Caco-2 (cell line): ENCODE measurements around the gene CCT6B. TPM values are rescaled to one million over a fixed set of nuclear protein-coding genes. Genes with fewer than 3 reads are reported as not detected.

Experiments
- BruUV-seq: library from RNA; stranded (reverse); fragments of 400-500 nt; replicated peaks from 2 replicates; lab custom pipeline; 2021; lab: Mats Ljungman, UMichigan
- CTCF ChIA-PET: fragments of 300-600 bp; sonication (Branson Sonifier 250); formaldehyde crosslinking; loops from one replicate; lab custom pipeline; 2022; ENCODE audit warnings: antibody characterized with exemption; lab: Charles Lee
- POLR2A ChIA-PET: fragments of 300-600 bp; sonication (Branson Sonifier 250); formaldehyde crosslinking; loops from one replicate; lab custom pipeline; 2022; ENCODE audit warnings: antibody characterized with exemption; lab: Charles Lee
- DNase-seq, 2 experiments: peaks; one replicate each; pipeline versions ENCODE4 v3.0.0 to v3.0.0-alpha.2; 2020 to 2022
- H3K27me3 ChIP-seq: replicated peaks from 2 replicates; pipeline ENCODE4 v1.6.0; 2011; ENCODE audit warnings: low read length; ENCODE audit not compliant: control insufficient read depth, insufficient read depth
- H3K36me3 ChIP-seq: 2 replicates; pipeline ENCODE4 v1.5.1; 2011; ENCODE audit warnings: low read length; ENCODE audit not compliant: control insufficient read depth, insufficient read depth
- H3K4me1 ChIP-seq: fragments of 250-450 bp; sonication (Bioruptor Pico); 2 replicates; pipeline ENCODE4 v1.5.1; 2020; ENCODE audit warnings: mild to moderate bottlenecking
- H3K4me3 ChIP-seq: 2 replicates; pipeline ENCODE4 v1.5.1; 2011; ENCODE audit warnings: low read depth, mild to moderate bottlenecking, control low read depth, low read length
- H3K9me3 ChIP-seq: fragments of 250-450 bp; sonication (Bioruptor Pico); 2 replicates; pipeline ENCODE4 v1.5.1; 2020; ENCODE audit warnings: mild to moderate bottlenecking, moderate library complexity
- H3K27ac Mint-ChIP-seq: one replicate; pipeline ENCODE4 v1.8.0; 2022; ENCODE audit warnings: mixed read lengths; ENCODE audit not compliant: unreplicated experiment
- H3K27me3 Mint-ChIP-seq: one replicate; pipeline ENCODE4 v1.8.0; 2022; ENCODE audit warnings: mixed read lengths; ENCODE audit not compliant: insufficient read depth, unreplicated experiment
- H3K36me3 Mint-ChIP-seq: one replicate; pipeline ENCODE4 v1.8.0; 2022; ENCODE audit warnings: mild to moderate bottlenecking, mixed read lengths; ENCODE audit not compliant: insufficient read depth, unreplicated experiment
- H3K4me1 Mint-ChIP-seq: one replicate; pipeline ENCODE4 v1.8.0; 2022; ENCODE audit warnings: low read depth, mixed read lengths; ENCODE audit not compliant: unreplicated experiment
- H3K4me3 Mint-ChIP-seq: one replicate; pipeline ENCODE4 v1.8.0; 2022; ENCODE audit warnings: mild to moderate bottlenecking, moderate library complexity, mixed read lengths; ENCODE audit not compliant: unreplicated experiment
- H3K9me3 Mint-ChIP-seq: one replicate; pipeline ENCODE4 v1.8.0; 2022; ENCODE audit warnings: mixed read lengths; ENCODE audit not compliant: unreplicated experiment
- intact Hi-C: fragments of 100-400 bp; cut with micrococcal nuclease; formaldehyde crosslinking; loops from one replicate; pipeline ENCODE4 v1.10.0; 2022; ENCODE audit not compliant: unreplicated experiment
- total RNA-seq: library from RNA; stranded (reverse); gene quantifications from 2 replicates; pipeline ENCODE4 v1.2.3, GENCODE V29; 2022
- TF ChIP-seq, protein P1 (sequence below), 2 experiments: fragments of 200-600 bp in 1 of 2; IDR thresholded peaks; 1 replicate in 1 of 2; 2 replicates in 1 of 2; pipeline versions ENCODE4 v1.5.1 to v1.8.0; 2011 to 2022; ENCODE audit warnings: antibody characterized with exemption in 1 of 2, control low read depth in 1 of 2, inconsistent platforms in 1 of 2, low read depth in 1 of 2, low read length in 1 of 2, mild to moderate bottlenecking in 1 of 2, moderate library complexity in 1 of 2; ENCODE audit not compliant: insufficient read depth in 1 of 2, severe bottlenecking in 1 of 2, unreplicated experiment in 1 of 2

CCT6B gene
- total RNA-seq, 1 experiment from 2014 or later: 1.8 TPM

DNA sequence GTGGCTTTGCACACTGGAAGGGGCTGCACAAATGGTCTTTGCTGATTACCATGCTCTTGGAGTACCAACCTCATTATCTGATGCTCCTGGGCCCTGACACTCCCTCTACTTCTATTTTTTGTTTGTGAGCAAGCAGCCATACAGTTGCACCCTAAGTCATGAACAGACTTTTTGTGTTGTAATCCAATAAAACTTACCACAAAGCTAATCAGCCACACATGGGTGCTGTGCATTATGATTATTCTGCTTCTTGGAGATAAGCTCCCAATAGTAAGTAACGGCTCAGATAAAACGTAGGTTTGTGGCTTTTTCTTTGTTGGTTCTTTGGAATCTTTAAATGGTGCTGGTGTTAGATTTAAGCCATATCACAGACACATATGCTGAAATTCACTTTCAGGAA, 76.2 kb downstream of the CCT6B start:
- no peaks in the 10 kb centered on the region for H3K36me3 ChIP-seq
- no peaks in the 10 kb centered on the region for H3K4me1 ChIP-seq
- no peaks in the 10 kb centered on the region for H3K9me3 ChIP-seq
- no peak overlapping the region for H3K4me3 Mint-ChIP-seq
- ChIA-PET CTCF (no interaction called here), POLR2A (no interaction called here)
- peaks cover 1% of the 10 kb centered on the region for H3K9me3 Mint-ChIP-seq
- intact Hi-C loops: no loop called here
- no peaks in the 10 kb centered on the region for H3K4me1 Mint-ChIP-seq
- no peaks in the 10 kb centered on the region; the same call in none of the 2 replicates for H3K27me3 ChIP-seq
- DNase-seq: no peak
- no peak overlapping the region for H3K27ac Mint-ChIP-seq
- TF ChIP-seq, protein P1, sequence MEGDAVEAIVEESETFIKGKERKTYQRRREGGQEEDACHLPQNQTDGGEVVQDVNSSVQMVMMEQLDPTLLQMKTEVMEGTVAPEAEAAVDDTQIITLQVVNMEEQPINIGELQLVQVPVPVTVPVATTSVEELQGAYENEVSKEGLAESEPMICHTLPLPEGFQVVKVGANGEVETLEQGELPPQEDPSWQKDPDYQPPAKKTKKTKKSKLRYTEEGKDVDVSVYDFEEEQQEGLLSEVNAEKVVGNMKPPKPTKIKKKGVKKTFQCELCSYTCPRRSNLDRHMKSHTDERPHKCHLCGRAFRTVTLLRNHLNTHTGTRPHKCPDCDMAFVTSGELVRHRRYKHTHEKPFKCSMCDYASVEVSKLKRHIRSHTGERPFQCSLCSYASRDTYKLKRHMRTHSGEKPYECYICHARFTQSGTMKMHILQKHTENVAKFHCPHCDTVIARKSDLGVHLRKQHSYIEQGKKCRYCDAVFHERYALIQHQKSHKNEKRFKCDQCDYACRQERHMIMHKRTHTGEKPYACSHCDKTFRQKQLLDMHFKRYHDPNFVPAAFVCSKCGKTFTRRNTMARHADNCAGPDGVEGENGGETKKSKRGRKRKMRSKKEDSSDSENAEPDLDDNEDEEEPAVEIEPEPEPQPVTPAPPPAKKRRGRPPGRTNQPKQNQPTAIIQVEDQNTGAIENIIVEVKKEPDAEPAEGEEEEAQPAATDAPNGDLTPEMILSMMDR (IDR thresholded peaks at IDR 0.05; ENCODE audit: insufficient read depth in 1 of 2, low read depth in 1 of 2, low read length in 1 of 2, severe bottlenecking in 1 of 2, unreplicated experiment in 1 of 2): no peak
- BruUV-seq: no TSS peak
- H3K4me3 ChIP-seq: no peak overlapping the region
- peaks cover 21% of the 10 kb centered on the region for H3K27me3 Mint-ChIP-seq
- H3K36me3 Mint-ChIP-seq: no peaks in the 10 kb centered on the region

DNA sequence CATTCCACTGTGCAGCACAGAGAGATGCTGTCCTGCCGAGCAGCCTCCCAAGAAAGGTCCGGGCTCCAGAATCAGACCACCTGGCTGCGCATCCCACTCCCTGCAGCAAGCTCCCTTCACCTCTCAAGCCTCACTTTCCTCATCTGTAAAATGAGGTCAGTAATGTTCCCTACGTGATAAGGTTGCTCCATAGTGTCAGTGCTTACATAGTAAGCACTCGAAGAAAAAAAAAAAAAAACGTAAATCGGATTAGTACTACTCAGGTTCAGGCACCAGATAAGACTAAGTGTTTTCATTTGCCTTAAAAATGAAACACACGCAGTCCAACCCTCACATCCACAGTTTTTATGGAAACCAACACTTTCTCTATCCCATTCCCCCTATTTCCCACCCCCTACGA, 76.7 kb downstream of the CCT6B start:
- H3K36me3 ChIP-seq: no peaks in the 10 kb centered on the region
- no peaks in the 10 kb centered on the region for H3K9me3 ChIP-seq
- Mint-ChIP-seq H3K4me3 (no peak overlapping the region), H3K4me1 (no peaks in the 10 kb centered on the region), H3K27me3 (peaks cover 21% of the 10 kb centered on the region), H3K9me3 (peaks cover 6% of the 10 kb centered on the region), H3K36me3 (no peaks in the 10 kb centered on the region), H3K27ac (no peak overlapping the region)
- ChIA-PET CTCF (interaction anchor here (0.6 kb wide), 1 partner anchor 295 kb away, joined by 3 read pairs; no protein-coding TSS in a partner anchor), POLR2A (no interaction called here)
- no TSS peak for BruUV-seq
- TF ChIP-seq, protein P1 (IDR thresholded peaks at IDR 0.05; ENCODE audit: insufficient read depth in 1 of 2, low read depth in 1 of 2, low read length in 1 of 2, severe bottlenecking in 1 of 2, unreplicated experiment in 1 of 2): no peak
- intact Hi-C loops: no loop called here
- no peaks in the 10 kb centered on the region; the same call in 1 of the 2 replicates for H3K27me3 ChIP-seq
- H3K4me1 ChIP-seq: no peaks in the 10 kb centered on the region
- H3K4me3 ChIP-seq: no peak overlapping the region
- DNase-seq: no peak

DNA sequence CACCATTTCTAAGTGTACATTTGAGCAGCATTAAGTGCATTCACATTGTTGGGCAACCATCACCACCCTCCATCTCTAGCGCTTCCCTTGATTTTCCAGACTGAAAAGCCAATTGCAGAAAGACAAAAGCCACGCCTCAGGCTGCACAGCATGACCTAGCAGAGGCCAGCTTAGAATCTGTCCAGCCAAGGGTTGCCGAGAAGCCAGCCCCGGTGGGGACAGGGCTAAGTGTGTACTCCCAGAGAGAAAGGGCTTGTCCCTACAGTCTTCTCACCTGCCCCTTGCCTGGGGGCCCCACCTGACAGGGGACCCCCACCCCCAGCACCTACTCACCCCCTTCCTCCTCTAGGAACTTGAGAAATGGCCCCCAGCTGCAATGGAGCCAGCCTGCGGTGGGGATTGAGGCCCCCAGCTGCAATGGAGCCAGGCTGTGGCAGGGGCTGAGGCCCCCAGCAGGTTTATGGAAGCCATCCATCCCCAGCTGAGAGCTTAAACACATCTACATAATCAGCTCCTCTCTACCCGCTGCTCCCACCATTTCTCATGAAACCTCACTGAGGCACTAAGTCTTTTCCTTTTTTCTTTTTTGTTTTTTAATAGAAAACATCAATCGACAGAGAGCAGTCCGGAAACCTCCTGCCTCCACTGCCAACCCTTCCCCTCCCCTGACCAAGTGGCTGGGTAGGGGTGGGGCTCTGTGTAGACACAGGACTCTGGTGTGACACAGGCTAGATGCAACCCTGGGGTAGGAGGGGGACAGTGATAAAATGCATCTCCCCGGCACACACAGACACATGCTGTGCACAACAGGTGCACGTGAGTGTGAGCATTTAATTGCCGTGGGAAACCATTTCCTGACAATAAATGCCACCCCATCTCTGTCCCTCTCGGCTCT, 77.9 kb downstream of the CCT6B start:
- H3K4me3 Mint-ChIP-seq: no peak overlapping the region
- Histone ChIP-seq H3K36me3 (no peaks in the 10 kb centered on the region), H3K9me3 (no peaks in the 10 kb centered on the region), H3K4me3 (no peak overlapping the region), H3K27me3 (no peaks in the 10 kb centered on the region; the same call in 1 of the 2 replicates), H3K4me1 (no peaks in the 10 kb centered on the region)
- no TSS peak for BruUV-seq
- H3K27me3 Mint-ChIP-seq: peaks cover 19% of the 10 kb centered on the region
- CTCF ChIA-PET: no interaction called here
- TF ChIP-seq, protein P1 (IDR thresholded peaks at IDR 0.05; ENCODE audit: insufficient read depth in 1 of 2, low read depth in 1 of 2, low read length in 1 of 2, severe bottlenecking in 1 of 2, unreplicated experiment in 1 of 2): no peak
- peaks cover 9% of the 10 kb centered on the region for H3K9me3 Mint-ChIP-seq
- no peaks in the 10 kb centered on the region for H3K4me1 Mint-ChIP-seq
- intact Hi-C loops: no loop called here
- POLR2A ChIA-PET: no interaction called here
- H3K27ac Mint-ChIP-seq: no peak overlapping the region
- DNase-seq: no peak
- H3K36me3 Mint-ChIP-seq: no peaks in the 10 kb centered on the region
